H1 (cell line): ENCODE measurements around the gene TEX101. TPM values are rescaled to one million over a fixed set of nuclear protein-coding genes. Genes with fewer than 3 reads are reported as not detected.

ENCODE experiments used
- CTCF ChIA-PET: fragments of 300-600 bp; sonication (Branson Sonifier 250); formaldehyde crosslinking; loops from one replicate; lab custom pipeline; 2021; ENCODE audit not compliant: partially characterized antibody; lab: Charles Lee
- POLR2A ChIA-PET: fragments of 300-600 bp; sonication (Branson Sonifier 250); formaldehyde crosslinking; loops from one replicate; lab custom pipeline; 2021; ENCODE audit warnings: inconsistent platforms; ENCODE audit not compliant: partially characterized antibody; lab: Charles Lee
- DNase-seq, 2 experiments: peaks; one replicate each; pipeline versions ENCODE4 v3.0.0 to v3.0.0-alpha.2; 2010 to 2022; ENCODE audit warnings: low spot score in 2 of 2, low read depth in 1 of 2, mixed read lengths in 1 of 2
- FAIRE-seq: peaks from 2 replicates; lab custom pipeline; 2011; peaks lifted over from hg19 to GRCh38; lab: Jason Lieb, UNC
- H2AFZ ChIP-seq: 2 replicates; pipeline ENCODE4 v1.8.1; 2012; ENCODE audit warnings: low read length, inconsistent platforms
- H2AK5ac ChIP-seq: 2 replicates; pipeline ENCODE4 v1.6.1; 2013; ENCODE audit warnings: low read depth, low read length
- H2BK120ac ChIP-seq: replicated peaks from 2 replicates; pipeline ENCODE3; 2013; ENCODE audit warnings: low read depth, low read length, inconsistent platforms
- H2BK12ac ChIP-seq: 2 replicates; pipeline ENCODE4 v1.6.1; 2013; ENCODE audit warnings: low read depth, low read length
- H2BK15ac ChIP-seq: 2 replicates; pipeline ENCODE4 v1.6.1; 2013; ENCODE audit warnings: low read length
- H2BK20ac ChIP-seq: 2 replicates; pipeline ENCODE4 v1.6.1; 2013; ENCODE audit warnings: low read length
- H2BK5ac ChIP-seq: 2 replicates; pipeline ENCODE4 v1.6.1; 2013; ENCODE audit warnings: low read depth, low read length
- H3K14ac ChIP-seq: 2 replicates; pipeline ENCODE4 v1.6.1; 2013; ENCODE audit warnings: inconsistent platforms; ENCODE audit not compliant: insufficient read length
- H3K18ac ChIP-seq: 2 replicates; pipeline ENCODE4 v1.6.1; 2013; ENCODE audit warnings: low read length; ENCODE audit errors: extremely low read depth
- H3K23ac ChIP-seq: 2 replicates; pipeline ENCODE4 v1.6.1; 2013; ENCODE audit warnings: inconsistent platforms; ENCODE audit not compliant: insufficient read length
- H3K23me2 ChIP-seq: 2 replicates; pipeline ENCODE4 v1.6.1; 2013; ENCODE audit warnings: low read depth, low read length
- H3K27ac ChIP-seq: 2 replicates; pipeline ENCODE4 v1.6.1; 2011; ENCODE audit warnings: low read depth, low read length, inconsistent platforms
- H3K27me3 ChIP-seq, 4 experiments: replicated peaks in 1 of 4; 1 replicate in 1 of 4; 2 replicates in 3 of 4; pipeline versions ENCODE4 v1.6.1 to v1.8.1; 2011 to 2013; ENCODE audit warnings: low read length in 3 of 4, mild to moderate bottlenecking in 3 of 4, inconsistent platforms in 2 of 4, mixed read lengths in 2 of 4, moderate library complexity in 1 of 4; ENCODE audit not compliant: control insufficient read depth in 3 of 4, insufficient read depth in 3 of 4; ENCODE audit errors: extremely low read depth in 1 of 4
- H3K36me3 ChIP-seq, 4 experiments: 2 replicates each; pipeline versions ENCODE4 v1.6.1 to v1.8.1; 2011 to 2013; ENCODE audit warnings: mild to moderate bottlenecking in 4 of 4, low read length in 3 of 4, moderate library complexity in 2 of 4, control low read depth in 1 of 4, inconsistent platforms in 1 of 4; ENCODE audit not compliant: insufficient read depth in 4 of 4, control insufficient read depth in 2 of 4
- H3K4ac ChIP-seq: replicated peaks from 2 replicates; pipeline ENCODE3; 2013; ENCODE audit warnings: low read length, low read depth, mixed read lengths, inconsistent platforms; ENCODE audit not compliant: insufficient read length
- H3K4me1 ChIP-seq, 4 experiments: replicated peaks in 1 of 4; 1 replicate in 1 of 4; 2 replicates in 3 of 4; pipeline versions ENCODE4 v1.6.1 to v1.8.1; 2011 to 2013; ENCODE audit warnings: low read length in 3 of 4, inconsistent platforms in 2 of 4, mixed read lengths in 1 of 4; ENCODE audit not compliant: insufficient read depth in 4 of 4, control insufficient read depth in 3 of 4
- H3K4me2 ChIP-seq, 2 experiments: 2 replicates each; pipeline versions ENCODE4 v1.6.1 to v1.8.1; 2011 to 2013; ENCODE audit warnings: low read depth in 2 of 2, low read length in 2 of 2, control low read depth in 1 of 2, inconsistent platforms in 1 of 2, mild to moderate bottlenecking in 1 of 2; ENCODE audit not compliant: insufficient read depth in 1 of 2
- H3K4me3 ChIP-seq, 4 experiments: fragments of 200-600, 300-600 bp in 1 of 4; sonication (generic), shearing (Covaris generic), sonication (Bioruptor Twin) in 1 of 4; 2 replicates each; pipeline versions ENCODE4 v1.5.1 to v1.8.1; 2011 to 2016; ENCODE audit warnings: low read length in 4 of 4, low read depth in 3 of 4, control low read depth in 2 of 4, inconsistent platforms in 2 of 4, mild to moderate bottlenecking in 2 of 4, mixed read lengths in 1 of 4, moderate library complexity in 1 of 4; ENCODE audit not compliant: insufficient read depth in 2 of 4; ENCODE audit errors: extremely low read depth in 1 of 4
- H3K56ac ChIP-seq: replicated peaks from 2 replicates; pipeline ENCODE3; 2013; ENCODE audit warnings: low read depth, mild to moderate bottlenecking, mixed read lengths, low read length, inconsistent platforms; ENCODE audit not compliant: insufficient read length
- H3K79me1 ChIP-seq: 2 replicates; pipeline ENCODE4 v1.6.1; 2013; ENCODE audit warnings: low read depth, low read length, control low read depth
- H3K79me2 ChIP-seq, 2 experiments: 2 replicates each; pipeline versions ENCODE4 v1.6.1 to v1.8.1; 2012 to 2013; ENCODE audit warnings: low read length in 2 of 2, mild to moderate bottlenecking in 2 of 2, inconsistent platforms in 1 of 2; ENCODE audit not compliant: insufficient read depth in 2 of 2, control insufficient read depth in 1 of 2
- H3K9ac ChIP-seq, 4 experiments: replicated peaks in 1 of 4; 1 replicate in 1 of 4; 2 replicates in 3 of 4; pipeline versions ENCODE4 v1.6.1 to v1.8.1; 2011 to 2013; ENCODE audit warnings: low read depth in 3 of 4, low read length in 3 of 4, control low read depth in 2 of 4, mild to moderate bottlenecking in 2 of 4, moderate library complexity in 2 of 4, inconsistent platforms in 1 of 4; ENCODE audit errors: extremely low read depth in 1 of 4
- H3K9me3 ChIP-seq, 2 experiments: 2 replicates each; pipeline versions ENCODE4 v1.6.1 to v1.8.1; 2012 to 2013; ENCODE audit warnings: mild to moderate bottlenecking in 2 of 2, moderate library complexity in 2 of 2, control low read depth in 1 of 2, inconsistent platforms in 1 of 2, low read depth in 1 of 2, low read length in 1 of 2, mixed read lengths in 1 of 2; ENCODE audit not compliant: insufficient read depth in 2 of 2
- H4K20me1 ChIP-seq, 2 experiments: replicated peaks in 1 of 2; 2 replicates each; pipeline versions ENCODE3 to v1.8.1; 2011 to 2013; ENCODE audit warnings: inconsistent platforms in 2 of 2, low read length in 2 of 2, mild to moderate bottlenecking in 1 of 2; ENCODE audit not compliant: insufficient read depth in 2 of 2, control insufficient read depth in 1 of 2
- H4K5ac ChIP-seq: 2 replicates; pipeline ENCODE4 v1.6.1; 2013; ENCODE audit warnings: low read length, low read depth, mixed read lengths, inconsistent platforms; ENCODE audit not compliant: insufficient read length
- H4K8ac ChIP-seq: 2 replicates; pipeline ENCODE4 v1.8.0; 2013; ENCODE audit warnings: mild to moderate bottlenecking, moderate library complexity, low read length, inconsistent platforms; ENCODE audit not compliant: insufficient read depth; ENCODE audit errors: extremely low read depth
- H4K91ac ChIP-seq: replicated peaks from 2 replicates; pipeline ENCODE3; 2013; ENCODE audit warnings: low read length, mixed read lengths, inconsistent platforms; ENCODE audit not compliant: insufficient read length
- POLR2A ChIP-seq, 2 experiments: IDR thresholded peaks; 1 replicate in 1 of 2; 2 replicates in 1 of 2; pipeline ENCODE4 v1.6.1; 2011; ENCODE audit warnings: low read depth in 2 of 2, low read length in 2 of 2, mild to moderate bottlenecking in 2 of 2; ENCODE audit errors: control extremely low read depth in 1 of 2
- TCF12 ChIP-seq: IDR thresholded peaks from 2 replicates; pipeline ENCODE4 v1.6.1; 2011; ENCODE audit warnings: low read depth, mild to moderate bottlenecking, low read length
- whole genome bisulfite sequencing, 2 experiments: shearing (Covaris generic) in 1 of 2; methylation state at CpG; one replicate each; pipeline versions ENCODE4 v1.1.6 to v1.1.7; 2013 to 2015; ENCODE audit warnings: low lambda C conversion rate in 2 of 2, mixed read lengths in 2 of 2, inconsistent platforms in 1 of 2, low coverage in 1 of 2, missing lambda C conversion rate in 1 of 2; ENCODE audit not compliant: insufficient replicate concordance in 2 of 2, insufficient coverage in 1 of 2, insufficient read length in 1 of 2; ENCODE audit errors: extremely low coverage in 1 of 2, missing lambda C conversion rate in 1 of 2; 5-methylcytosine and 5-hydroxymethylcytosine counted together
- polyA plus RNA-seq, 7 experiments: library from polyadenylated mRNA; depleted of rRNA in 3 of 7; stranded (reverse) in 5 of 7; unstranded in 2 of 7; fragments of >200 nt in 5 of 7; fragments of 200-250 nt in 2 of 7; gene quantifications; 1 replicate in 5 of 7; 2 replicates in 1 of 7; 4 replicates in 1 of 7; pipeline versions ENCODE4 v1.2.1 to v1.2.3, GENCODE V29; 2011 to 2013; ENCODE audit warnings: missing spikeins in 2 of 7, mixed read lengths in 2 of 7
- total RNA-seq: library from RNA; stranded (reverse); fragmentation: NEBNext Ultra II Directional; extraction: Animal tissue kit (Norgen Biotek cat#: 25700); gene quantifications from 2 replicates; pipeline ENCODE4 v1.2.1, GENCODE V29; 2021

TEX101 gene
- total and polyA plus RNA-seq, 2 of the 8 experiments (the other 6 are each of a cell fraction or from before 2014, with no cell fraction given), result 0.12 TPM; not detected in 1

DNA sequence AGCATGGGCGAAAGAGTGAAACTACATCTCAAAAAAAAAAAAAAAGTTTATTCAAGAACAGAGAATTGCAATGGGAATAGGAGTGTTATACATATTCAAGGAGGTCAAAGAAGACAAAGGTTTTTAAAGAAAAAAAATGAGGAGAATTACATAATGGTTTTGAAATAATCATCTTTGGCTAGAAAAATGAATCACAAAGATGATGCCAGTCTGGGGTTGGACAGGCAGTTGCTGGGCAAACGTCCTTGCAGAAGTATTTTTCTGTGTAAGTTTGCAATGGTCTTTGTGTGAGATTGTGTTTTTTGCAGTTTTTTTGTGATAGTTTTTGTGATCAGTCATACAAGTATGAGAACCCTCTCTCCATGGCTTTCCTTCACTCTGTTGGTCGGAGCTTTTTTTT, 27.0 kb downstream of the TEX101 start:
- no peaks in the 10 kb centered on the region for H3K27me3 ChIP-seq
- ChIA-PET CTCF (interaction anchor here (1.3 to 2.1 kb wide), 3 partner anchors 11 to 78 kb away, joined by 3 to 9 read pairs (median 5); no protein-coding TSS in a partner anchor), POLR2A (interaction anchor here (0.6 to 0.7 kb wide), 2 partner anchors 36 to 85 kb away, joined by 3 read pairs; no protein-coding TSS in a partner anchor)
- no peak overlapping the region for H3K4ac ChIP-seq
- DNase-seq (no peak), FAIRE-seq (no peak)
- H2AK5ac ChIP-seq, result no peak overlapping the region
- H3K9me3 ChIP-seq, result no peaks in the 10 kb centered on the region
- H3K79me2 ChIP-seq, result no peaks in the 10 kb centered on the region
- H3K14ac ChIP-seq, result no peak overlapping the region
- H3K4me1 ChIP-seq, result no peaks in the 10 kb centered on the region
- no peaks in the 10 kb centered on the region for H3K79me1 ChIP-seq
- no peak overlapping the region for H3K4me3 ChIP-seq
- H2BK12ac ChIP-seq, result no peak overlapping the region
- no peaks in the 10 kb centered on the region for H3K23me2 ChIP-seq
- H3K56ac ChIP-seq, result no peak overlapping the region
- no peak overlapping the region for H4K8ac ChIP-seq
- H3K27ac ChIP-seq, result no peak overlapping the region
- H4K5ac ChIP-seq, result no peak overlapping the region
- no peak overlapping the region for H2BK5ac ChIP-seq
- 90% methylated on average over 3 of the region's 3 CpGs; no CpG with 5 or more reads in 1 of the 2 experiments for WGBS, 2 experiments
- H3K36me3 ChIP-seq, result no peaks in the 10 kb centered on the region
- no peak overlapping the region for H2BK15ac ChIP-seq
- no peak overlapping the region for H3K4me2 ChIP-seq
- no peak overlapping the region for H2BK20ac ChIP-seq
- no peaks in the 10 kb centered on the region for H4K20me1 ChIP-seq
- no peak overlapping the region for H4K91ac ChIP-seq
- no peak overlapping the region for H2AFZ ChIP-seq
- no peak overlapping the region for H3K9ac ChIP-seq
- no peak overlapping the region for H3K23ac ChIP-seq
- no peak overlapping the region for H2BK120ac ChIP-seq
- TF ChIP-seq TCF12, result no peak
- no peak for TF ChIP-seq POLR2A (IDR thresholded peaks at IDR 0.05; ENCODE audit: control extremely low read depth in 1 of 2, low read depth in 2 of 2, low read length in 2 of 2)
- no peak overlapping the region for H3K18ac ChIP-seq
